NOMO-1 treated with dmso at 0.1 percent for 144 hours (cell line): ENCODE measurements around the gene ZNF513.

ENCODE experiments used
- DNase-seq: peaks from one replicate; lab custom pipeline; 2025; ENCODE audit not compliant: unreplicated experiment; lab: John Stamatoyannopoulos, UW

ZNF513 gene

DNA sequence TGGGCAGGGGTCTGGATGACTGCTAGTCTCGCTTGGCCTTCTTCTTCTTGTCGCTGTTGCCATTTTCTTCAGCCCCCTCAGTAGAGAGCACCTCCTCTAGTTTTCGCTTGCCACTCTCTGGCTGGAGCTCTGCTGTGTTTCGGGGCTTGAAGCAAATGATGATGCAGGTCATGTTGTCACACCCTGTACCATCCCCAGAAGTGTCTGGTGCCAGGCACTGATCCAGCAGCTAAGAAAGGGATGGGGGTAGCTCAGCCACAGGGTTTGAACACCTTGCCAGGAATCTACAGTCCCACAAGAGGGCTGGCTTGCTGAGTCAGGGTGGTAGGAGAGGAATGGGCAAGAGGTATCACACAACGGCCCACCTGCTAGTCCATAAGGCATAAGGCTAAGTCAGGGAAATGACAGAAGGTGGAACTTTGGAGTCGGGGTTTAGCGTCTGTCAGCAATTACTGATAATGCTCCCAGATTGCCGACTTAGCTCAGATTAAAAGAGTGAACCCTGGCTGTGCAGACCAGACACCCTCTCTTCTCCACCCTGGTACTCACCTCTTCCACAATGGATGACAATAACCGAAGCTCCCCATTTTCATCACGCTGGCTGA lies 1.1 kb upstream of the ZNF513 start:
- DNase-seq: no peak

DNA sequence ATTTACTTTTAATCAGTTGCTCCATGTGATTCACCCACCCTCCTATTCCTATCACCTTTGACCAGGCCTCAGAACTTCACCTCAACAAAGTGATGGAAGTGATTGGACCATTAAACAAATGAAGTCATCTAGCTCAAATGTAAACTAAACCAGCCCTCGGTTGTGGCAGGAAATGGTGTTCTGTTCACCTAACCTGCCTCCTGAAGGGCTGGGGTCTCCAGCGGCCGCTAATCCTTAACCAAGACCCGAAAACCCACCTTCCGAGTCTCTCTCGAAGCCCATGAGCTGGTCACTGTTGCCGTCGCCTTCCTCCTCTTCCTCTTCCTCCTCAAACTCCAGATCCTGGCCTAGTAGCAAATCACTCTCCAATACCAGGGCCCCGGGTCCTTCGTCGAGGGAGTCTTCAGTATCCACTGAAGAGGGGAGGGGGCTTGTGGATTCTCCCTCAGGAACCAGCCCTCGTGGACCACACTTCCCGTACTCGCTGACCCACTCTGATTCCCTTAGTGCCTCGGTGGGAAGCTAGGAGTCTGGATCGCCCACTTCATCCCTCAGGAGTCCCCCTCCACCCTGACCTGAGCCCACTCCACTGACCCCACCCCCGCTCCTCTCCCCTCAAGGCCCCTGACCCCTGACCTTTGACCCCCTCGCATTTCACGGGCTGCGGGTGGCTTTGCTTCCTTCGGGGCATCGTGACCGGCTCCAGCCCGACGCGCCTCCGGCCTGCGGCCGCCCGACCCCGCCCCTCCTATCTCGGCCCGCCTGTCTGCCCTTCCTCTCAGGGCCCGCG lies 503 bp downstream of the ZNF513 start:
- DNase-seq: peak; percentile 35

- no peak for DNase-seq
Observed at GRCh38 chr2:27379383-27379835, 1.1 kb downstream of the ZNF513 start.

GRCh38 chr2:27378809-27379290 lies 1.7 kb downstream of the ZNF513 start:
- DNase-seq: no peak

- DNase-seq: no peak
Observed at GRCh38 chr2:27378096-27378808, 2.3 kb downstream of the ZNF513 start.

DNA sequence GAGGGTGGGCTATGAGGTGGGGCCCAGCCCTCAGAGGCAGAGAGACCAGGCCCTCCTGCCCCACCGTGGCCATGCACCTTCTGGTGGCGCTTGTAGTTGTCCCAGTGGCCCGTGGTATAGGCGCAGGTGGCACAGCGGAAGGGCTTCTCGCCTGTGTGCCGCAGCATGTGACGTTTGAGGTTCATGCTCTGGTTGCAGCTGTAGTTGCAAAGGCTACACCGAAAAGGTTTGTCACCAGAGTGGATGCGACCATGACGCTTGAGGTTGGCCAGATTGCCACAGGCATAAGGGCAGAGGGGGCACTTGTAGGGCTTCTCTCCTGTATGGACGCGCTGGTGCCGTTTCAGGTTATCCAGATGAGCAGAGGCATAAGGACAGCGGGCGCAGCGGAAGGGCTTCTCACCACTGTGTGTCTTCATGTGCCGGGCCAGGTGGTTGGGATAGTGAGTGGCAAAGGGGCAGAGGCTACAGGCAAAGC lies 2.9 kb downstream of the ZNF513 start:
- DNase-seq: no peak

- DNase-seq: no peak
Observed at GRCh38 chr2:27376866-27377617, 3.5 kb downstream of the ZNF513 start.

GRCh38 chr2:27376151-27376865 lies 4.2 kb downstream of the ZNF513 start:
- DNase-seq: no peak

DNA sequence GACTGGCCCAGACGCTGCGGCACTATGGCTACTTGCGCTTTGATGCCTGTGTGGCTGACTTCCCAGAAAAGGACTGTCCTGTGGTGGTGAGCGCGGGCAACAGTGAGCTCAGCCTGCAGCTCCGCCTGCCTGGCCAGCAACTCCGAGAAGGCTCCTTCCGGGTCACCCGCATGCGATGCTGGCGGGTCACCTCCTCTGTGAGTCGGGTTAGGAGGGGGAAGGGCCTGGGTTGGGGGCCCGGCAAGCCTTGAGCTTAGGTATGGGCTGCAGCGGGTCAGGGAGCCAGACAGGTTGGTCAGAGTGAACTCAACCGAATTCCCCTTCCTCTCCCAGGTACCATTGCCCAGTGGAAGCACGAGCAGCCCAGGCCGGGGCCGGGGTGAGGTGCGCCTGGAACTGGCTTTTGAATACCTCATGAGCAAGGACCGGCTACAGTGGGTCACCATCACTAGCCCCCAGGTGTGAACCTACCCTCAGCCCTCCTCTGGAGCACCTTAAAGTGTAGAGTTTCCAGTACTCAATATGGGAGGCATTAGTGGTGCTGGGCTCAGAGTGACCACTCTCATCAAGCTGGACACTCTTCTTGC lies 4.9 kb downstream of the ZNF513 start:
- no peak for DNase-seq

- DNase-seq: no peak
Observed at GRCh38 chr2:27373567-27373966, 7.0 kb downstream of the ZNF513 start.

GRCh38 chr2:27372937-27373336 lies 7.6 kb downstream of the ZNF513 start:
- no peak for DNase-seq

GRCh38 chr2:27370816-27371620 lies 9.5 kb downstream of the ZNF513 start:
- peak; percentile 82 for DNase-seq

- peak; percentile 98 for DNase-seq
Observed at GRCh38 chr2:27370026-27370815, 10.3 kb downstream of the ZNF513 start, which contains the start of the genes EIF2B4 and SNX17. EIF2B4 (minus strand) TSS chr2:27370338; CDS start chr2:27370314, 24 bp downstream. SNX17 (plus strand) TSS chr2:27370616; CDS start chr2:27370744, 128 bp downstream.

DNA sequence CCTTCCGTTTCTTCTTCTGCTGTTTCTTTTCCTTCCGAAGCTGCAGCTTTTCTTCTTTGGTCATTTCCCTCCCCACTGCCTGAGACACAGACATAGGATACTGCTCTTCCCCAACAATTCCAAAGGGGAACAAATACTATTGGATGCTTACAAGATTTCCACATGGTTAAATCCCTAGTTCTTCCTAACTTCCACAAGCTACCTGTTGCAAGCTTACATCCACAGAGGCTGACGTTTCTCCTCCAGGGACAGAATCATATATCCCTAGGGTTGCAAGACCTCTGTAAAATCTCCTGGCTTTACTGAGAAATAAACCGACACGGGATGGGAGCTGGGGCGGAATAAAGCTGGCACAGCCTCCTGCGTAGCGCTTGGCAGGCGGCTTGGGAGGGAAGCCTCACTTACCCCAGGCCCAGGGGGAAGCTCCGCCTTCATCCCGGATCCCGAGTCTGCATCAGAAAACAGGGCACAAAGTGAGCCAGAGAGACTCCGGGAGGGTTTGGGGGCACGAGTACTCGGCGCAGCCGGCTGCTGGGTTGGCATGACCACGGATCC lies 11.0 kb downstream of the ZNF513 start:
- peak; percentile 2 for DNase-seq

- DNase-seq: no peak
Observed at GRCh38 chr2:27363933-27364332, 16.6 kb downstream of the ZNF513 start.

DNA sequence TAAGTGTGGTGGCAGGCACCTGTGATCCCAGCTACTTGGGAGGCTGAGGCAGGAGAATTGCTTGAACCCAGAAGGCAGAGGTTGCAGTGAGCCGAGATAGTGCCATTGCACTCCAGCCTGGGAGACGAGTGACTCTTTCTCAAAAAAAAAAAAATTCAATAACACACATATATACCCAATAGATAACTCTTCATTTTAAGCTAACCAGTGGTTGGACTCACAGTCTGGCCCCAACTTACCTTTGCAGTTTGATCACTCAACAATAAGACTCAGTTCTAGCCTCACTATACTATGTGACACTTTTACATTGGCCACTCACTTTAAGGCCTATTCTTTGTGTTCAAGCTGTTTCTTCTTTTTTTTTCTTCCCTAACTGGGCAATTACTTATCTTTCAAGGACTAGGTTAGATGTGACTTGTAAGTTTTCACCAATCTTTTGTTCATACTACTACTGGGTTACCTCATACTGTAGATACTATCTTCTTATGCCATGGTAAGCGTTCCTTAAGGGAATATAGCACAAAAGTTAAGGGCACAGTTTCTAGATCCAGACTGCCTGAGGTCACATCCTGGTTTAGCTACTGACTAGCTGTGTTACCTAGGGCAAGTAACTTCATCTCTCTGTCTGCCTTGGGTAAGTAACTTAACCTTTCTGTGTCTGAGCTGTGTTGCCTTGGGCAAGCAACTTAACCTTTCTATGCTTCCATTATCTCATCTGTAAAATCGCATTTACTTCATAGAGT lies 17.7 kb downstream of the ZNF513 start:
- DNase-seq: no peak
